Activated CD4-positive, alpha-beta T cell treated with anti-CD3 and anti-CD28 coated beads for 48 hours (primary cell): ENCODE data around the gene TBC1D8.
A peak's percentile ranks its signal among the peaks of the same experiment; 100 is the strongest.

Source experiments
- DNase-seq: peaks from one replicate; pipeline ENCODE4 v3.0.0-alpha.2; 2020

Gene TBC1D8

DNA sequence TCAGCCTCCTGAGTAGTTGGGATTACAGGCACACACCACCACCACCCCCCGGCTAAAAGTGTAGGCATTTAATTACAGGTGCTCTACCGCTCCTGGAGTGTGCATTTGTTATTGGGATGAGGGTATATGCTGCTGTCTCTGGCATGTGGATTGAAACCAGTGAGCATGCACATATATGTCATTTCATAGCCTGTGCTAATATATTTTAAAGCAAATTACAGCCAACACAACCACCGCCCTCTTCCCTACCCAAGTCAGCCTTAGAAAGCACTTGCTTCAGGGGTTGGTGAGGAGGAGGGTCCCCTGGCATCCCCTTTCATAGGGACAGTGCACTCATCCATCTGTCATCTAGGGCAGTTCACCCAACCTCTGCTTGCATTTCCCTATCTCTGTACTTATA, 10.5 kb upstream of the TBC1D8 start:
- no peak for DNase-seq

DNA sequence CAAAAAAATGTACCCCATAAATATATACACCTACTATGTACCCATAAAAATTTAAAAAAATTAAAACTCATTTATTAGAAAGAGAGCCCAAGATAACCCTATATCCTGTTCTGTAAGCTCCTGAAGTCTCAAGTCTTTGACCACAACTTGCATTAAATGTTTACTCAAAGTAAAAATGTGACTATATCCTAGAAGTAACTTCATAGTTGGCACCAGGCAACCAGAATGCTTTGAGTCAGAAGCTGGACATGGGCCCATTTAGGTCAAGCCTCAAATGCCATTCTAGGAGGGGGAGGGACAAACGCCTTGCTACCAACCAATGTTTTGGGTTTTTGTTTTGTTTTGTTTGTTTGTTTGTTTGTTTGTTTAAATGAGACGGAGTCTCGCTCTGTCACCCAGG, 9.3 kb upstream of the TBC1D8 start:
- DNase-seq: no peak

DNA sequence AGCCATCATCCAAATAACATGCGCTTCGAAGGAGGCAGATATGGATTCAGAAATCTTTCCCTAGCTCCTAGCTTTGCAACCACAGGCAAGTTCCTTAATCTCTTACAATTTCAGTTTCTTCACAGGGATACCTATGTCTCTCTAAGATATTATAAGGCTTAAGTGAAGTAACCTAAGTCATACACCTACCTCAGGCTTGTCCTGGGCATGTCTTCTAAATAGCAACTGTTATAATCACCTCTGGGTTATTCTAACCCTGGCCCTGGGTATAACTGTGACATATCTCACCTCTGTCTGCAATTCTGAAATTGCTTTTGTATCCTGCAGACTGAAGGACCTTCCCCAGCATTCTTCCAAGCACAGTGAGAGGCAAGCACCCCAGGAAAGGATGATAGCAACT, 8.3 kb upstream of the TBC1D8 start:
- DNase-seq: no peak

DNA sequence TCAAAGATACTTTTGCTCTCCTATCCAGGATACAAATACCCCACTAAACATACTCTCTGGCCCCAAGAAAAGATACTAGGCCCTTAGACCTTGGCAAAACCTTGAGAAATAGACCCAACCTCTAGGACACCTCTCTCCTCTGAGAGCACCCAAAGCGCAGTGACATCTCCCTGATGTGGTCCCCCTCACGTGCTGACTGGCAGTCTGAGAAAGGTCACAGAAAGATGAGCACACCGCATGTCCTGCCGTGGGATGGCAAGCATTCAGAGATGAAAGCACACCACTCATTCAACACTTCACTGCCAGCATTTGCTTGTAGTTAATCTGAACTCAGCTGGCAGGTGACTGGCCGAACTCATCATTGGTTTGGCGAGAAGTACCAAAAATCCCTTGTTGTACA, 6.1 kb upstream of the TBC1D8 start:
- DNase-seq: peak; percentile 32

DNA sequence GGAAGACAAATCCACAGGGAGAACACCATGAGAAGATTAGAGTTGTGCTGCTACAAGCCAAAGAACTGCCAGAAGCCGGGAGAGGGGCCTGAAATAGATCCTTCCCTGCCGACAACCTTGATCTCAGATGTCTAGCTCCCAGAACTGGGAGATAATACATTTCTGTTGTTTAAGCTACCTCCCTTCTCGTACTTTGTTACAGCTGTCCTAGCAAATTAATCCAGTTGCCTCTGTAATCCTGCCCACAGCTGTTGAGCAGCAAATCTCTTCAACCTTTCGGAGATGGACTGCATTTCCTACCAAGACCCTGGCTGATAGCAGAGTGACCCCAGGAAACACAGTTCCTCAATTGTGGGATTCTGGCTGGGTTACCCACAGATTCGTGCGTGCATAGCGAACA, 2.6 kb upstream of the TBC1D8 start:
- no peak for DNase-seq

DNA sequence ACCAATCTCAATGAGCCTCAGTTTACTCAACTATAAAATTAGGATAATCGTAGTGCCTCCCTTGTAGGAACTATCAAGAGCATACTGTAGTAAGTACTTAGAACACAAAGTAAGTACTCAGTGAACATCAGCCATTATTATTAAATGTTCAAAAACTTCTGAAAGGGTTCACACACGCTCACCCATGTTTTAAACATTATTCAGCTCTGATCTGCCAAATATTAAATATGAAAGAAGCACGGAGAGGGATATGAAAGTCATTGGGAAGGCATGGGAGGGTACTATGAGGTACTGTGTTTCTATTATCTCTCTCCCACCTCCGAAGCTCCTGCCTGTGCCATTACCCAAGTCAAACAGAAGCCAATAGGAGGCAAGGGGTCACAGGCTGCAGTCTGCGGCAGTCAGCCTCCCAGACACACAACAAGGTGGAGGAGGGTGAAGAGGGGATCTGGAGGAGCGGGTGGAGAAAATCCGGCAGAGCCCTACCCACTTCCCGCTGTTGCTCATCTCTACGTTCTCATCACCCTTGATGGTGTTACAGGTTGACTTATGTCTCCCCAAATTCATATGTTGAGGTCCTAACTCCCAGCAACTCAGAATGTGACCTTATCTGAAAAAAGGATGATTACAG, 2.0 kb upstream of the TBC1D8 start:
- DNase-seq: no peak

DNA sequence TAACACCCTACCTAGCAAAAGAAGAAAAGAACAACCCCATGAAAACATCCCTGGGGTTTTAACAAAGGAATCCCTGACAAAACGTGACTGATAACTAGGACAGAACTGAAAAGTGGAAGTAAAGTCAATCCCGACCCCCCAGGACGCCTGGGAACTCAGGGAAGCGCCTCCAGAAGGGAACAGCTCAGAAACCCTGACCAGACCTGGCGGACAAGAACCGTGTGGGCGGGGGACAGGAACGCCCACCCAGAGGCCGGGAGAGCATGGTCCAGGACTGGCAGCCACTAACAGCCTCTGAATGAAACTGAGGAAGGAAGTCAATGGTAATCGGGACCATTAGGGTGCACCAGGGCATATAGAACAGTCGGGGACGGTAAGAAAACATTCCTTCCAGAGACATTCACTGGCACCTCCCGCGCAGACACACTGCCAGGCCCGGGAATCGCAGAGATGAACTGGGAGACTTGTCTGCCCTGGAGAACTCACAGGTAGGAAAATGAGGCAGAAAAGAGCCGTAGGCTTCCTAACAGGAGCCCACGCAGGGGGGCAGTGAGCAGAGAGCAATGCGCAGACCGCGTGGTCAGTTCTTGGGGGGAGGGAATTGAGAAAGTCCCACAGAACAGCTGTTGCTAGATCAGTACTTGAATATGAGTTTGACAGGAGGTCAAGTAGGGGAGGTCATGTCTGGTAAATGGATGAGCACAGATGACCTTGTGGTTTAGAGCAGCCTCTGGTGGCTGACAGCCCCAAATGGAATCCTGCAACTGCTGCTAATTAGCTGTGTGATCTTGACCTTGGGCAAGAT, 1.3 kb upstream of the TBC1D8 start:
- DNase-seq: no peak

DNA sequence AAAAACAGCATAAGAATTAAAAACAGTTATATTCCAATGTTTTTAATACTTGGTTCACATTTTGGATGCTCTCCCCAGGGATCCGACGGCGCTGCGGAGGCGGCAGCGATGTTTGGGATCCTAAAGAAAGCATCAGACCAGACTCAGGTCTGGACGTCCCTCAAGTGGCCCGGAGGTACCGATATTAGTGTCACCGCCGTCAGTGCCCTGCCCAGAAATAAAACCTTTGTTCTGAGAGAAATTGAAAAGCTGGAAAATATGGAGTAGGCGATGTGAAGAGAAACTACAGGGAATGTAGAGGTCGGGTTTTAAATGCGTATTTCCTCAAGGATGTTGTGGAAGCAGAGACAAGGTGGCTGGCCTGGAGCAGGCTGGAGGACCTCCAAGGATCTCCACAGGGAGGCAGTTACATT, 683 bp upstream of the TBC1D8 start:
- no peak for DNase-seq

DNA sequence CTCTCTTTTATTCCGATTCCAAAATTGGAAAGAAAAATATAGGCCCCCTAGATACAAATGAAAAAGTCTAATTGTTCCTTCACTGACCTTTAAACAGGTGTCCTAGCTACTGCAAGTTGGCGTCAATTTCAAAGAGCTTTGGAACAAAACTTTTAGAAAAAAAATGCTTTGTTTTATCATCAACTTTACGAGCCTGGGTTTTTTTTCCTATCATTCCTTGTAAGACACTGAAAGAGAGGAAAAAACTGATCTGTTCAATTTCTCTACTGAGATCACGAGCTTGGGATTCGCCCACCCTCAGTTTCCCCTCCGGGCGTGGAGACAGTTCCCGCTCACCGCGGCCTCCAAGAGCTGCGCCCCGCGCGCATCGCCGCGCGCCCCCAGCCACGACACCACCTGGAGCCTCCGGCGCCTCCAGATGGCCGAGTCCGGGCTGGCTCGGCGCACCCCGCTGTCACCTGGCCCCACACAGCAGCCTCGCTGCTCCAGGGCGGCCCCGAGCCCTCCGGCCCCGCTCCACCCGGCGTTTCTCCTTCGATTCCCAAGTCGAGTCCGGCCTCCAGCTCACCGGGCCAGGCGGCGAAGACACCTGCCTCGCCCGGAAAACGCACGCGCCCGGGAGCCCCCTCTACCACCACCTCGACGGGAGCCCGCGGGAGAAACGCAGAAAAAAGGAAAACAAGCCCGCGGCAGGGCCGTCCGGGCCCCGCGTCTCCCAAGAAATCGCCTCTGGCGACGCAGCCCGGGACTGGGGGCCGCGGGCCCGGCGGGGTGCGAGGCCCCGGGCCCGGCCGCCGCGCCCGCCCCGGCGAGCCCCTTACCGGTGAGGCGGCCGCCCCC, 656 bp downstream of the TBC1D8 start:
- DNase-seq: peak; percentile 21

DNA sequence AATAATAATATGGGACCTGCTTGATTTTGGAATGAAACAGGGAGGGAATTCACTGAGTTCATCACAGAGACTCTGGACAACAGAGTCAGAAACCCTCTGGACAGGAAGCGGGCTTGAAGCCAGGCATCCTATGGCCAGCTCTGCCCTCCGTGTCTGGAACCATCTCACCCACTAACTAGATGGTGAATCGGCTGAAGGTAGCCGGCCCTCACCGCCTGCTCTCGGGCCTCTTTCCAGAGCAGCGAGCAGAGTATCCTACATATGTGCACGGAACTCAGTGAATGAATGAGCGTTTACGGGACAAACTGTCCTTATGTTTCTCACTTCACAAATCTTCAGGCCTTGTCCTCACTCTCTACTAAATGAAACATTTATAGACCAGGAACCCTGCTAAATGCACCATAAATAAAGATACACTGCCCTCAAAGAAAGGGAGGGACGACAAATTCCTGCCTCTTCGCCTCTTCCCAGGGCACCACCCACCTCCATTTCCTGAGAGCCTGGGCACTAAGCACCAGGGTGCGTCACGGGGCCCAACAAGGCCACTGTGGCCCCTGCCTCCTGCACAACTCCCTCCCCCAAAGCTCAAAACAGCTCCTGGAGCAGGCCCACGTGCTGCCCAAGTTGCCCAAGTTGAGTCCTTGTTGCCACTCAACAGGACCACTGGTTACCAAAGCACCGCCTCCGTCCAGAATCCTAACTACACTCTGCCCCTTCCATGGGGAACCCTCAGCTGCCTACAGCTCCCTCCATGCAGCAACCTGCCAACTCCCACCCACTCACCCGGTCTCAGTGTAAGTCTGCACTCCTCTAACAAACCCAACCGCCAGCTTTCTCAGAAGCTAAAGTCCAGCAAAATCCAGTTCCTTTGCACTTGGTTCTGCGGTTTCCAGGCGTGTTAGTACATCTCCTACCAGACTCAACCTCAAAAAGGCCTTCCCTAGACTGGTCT, 1.7 kb downstream of the TBC1D8 start:
- no peak for DNase-seq

DNA sequence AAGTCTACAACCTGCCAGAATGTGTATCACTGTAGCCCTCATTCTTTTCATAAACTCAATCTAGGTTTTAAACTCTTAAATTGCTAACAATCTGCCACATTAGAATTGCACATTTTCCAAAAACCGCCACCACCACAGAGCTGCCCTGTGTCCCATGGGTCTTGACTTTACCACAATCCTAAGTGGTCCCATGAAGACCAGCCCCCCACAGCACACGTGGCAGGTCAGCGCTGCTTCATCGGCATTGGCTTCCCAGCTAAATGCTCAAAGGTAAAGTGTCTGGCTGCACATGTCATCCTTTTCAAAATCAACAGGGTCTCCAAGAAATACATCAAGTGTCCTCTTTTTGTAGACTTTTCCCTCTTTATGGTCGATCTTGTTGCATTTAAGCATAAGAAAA, 2.4 kb downstream of the TBC1D8 start:
- no peak for DNase-seq

DNA sequence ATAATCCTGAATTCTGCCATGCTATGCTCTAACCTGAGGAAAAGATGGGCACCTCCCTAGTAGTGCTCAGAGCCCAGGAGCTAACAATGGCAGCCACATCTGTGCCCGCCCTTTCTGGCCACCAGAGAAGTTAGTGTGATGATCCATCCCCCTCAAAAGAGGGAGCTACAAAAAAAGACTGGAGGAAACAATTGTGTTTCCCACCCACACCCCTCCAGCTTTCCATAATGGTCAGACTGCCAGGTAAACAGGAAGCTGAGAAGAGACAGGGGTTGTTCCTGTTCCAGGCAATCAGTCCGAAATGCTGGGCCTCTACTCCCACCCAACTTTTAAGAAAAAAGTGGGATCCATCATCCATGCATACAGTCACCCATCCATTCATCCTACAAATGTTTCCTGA, 3.2 kb downstream of the TBC1D8 start:
- no peak for DNase-seq

DNA sequence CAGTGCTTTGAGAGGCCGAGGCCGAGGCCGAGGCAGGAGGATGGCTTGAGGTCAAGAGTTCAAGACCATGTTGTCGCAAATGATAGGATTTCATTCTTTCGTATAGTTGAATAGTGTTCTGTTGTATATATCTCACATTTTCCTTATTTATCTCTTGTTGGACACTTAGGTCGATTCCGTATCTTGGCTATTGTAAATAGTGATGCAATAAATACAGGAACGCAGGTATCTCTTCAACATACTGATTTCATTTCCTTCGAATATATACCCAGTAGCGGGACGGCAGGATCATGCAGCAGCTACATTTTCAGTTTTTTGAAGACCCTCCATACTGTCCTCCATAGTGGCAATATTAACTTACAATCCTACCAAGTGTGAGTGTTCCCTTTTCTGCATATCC, 4.1 kb downstream of the TBC1D8 start:
- DNase-seq: no peak

DNA sequence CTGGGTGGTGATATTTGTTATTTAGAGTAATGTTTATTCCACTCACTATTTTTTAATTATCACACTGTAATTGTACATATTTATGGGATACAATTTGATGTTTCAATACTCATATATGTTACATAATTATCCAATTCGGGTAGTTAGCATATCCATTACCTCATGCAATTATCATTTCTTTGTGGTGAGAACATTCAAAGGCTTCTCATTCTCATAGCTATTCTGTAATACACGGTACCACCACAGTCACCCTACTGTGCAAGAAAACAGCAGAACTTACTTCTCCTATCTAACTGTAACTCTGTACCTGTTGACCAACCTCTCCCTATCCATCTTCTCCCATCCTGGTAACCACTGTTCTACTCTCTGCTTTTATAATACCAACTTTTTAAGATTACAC, 4.6 kb downstream of the TBC1D8 start:
- DNase-seq: no peak

DNA sequence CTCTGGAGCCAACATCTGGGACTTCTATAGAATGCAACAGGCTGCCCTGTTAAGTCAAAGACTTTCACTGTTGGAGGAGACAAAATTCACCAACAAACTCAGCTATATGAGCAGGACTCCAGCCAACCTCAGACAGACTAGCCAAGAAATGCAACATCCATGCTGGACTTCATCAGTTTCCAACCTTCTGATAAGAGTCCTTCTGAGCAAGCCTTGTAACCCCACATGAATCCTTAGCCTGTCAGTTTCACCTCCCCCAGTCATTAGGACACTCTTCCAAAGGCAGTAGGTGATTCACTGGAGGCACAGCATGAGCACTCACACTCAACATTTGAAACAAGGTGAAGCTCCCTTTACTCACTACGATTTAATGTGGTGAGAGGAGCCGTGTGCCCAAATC, 5.8 kb downstream of the TBC1D8 start:
- DNase-seq: no peak

DNA sequence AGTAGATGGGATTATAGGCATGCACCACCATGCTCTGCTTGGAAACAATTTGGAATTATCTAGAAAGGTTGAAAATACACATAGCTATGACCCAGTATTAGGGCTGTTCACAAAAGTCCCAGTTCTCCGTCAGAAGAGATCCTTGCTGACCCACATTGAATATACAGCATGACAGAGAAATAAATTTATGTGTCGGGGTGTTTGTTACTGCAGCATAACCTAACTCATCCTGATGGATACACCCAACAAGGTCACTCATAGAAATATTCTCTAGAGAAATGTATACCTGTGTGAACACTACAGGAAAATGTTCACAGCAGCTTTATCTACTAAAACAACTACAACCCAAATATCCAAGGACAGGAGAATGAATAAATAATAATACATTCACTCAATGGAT, 9.0 kb downstream of the TBC1D8 start:
- DNase-seq: no peak

DNA sequence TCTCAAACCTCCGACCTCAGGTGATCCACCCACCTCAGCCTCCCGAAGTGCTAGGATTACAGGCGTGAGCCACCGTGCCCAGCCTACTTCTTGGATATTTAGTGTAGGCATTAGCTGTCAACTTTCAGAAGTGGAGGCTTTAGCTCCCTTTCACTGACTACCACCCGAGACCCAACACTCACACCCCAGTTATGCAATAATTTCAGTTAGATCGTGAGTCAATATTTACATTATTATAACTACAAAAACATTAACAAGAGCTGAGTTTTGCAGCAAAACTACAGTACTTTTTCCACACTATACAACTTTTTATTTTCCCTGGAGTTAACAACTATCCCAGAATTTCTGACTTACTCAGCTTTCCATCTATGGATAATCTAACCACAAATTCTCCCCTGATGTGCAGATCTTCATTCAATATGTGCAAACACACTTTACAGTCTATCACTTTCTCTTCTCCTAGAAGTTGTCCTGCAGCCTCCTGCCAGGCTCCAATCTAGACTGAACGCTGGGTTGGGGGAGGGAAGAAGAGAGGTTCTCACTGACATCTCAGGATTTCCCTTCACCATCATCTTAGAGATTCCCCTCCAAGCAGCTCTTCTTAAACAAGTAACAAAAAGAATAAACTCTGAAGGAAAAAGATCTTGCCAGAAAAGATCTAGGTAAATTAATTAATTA, 10.1 kb downstream of the TBC1D8 start:
- no peak for DNase-seq

DNA sequence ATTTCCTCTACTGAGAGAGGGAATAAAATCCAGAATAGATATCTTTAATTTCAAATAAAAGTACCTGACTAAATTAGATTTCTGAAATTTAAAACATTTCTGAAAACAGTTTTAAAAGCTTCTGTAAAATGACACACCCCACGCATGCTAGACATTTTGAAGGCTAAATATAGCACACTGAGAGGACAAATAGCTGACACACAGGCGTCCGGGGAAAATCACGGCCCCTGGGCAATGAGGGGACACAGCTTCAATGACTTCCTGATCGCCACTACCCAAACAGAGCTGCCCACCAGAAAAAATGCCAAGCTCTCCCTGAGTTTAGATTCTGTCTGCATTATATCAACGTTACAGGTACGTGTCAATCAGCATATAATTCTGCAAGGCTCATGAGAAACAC, 10.9 kb downstream of the TBC1D8 start:
- no peak for DNase-seq

DNA sequence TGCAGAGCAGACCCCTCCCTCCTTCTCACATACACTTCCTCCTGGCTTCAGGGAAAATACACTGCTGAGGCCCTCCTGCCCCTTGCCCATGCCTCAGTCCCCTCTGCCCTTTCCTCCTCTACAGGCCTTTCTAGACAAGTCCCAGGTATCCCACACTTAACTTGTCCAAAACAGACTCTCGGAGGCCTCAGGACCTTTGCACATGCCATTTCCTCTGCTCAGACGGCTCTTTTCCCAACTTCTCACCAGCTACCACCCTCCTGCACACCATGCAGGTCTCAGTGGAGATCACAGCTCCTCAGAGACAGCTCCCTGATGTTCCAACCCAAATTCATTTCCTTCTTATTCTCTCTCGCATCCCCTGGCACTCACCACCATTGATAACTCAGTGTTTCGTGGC, 11.7 kb downstream of the TBC1D8 start:
- no peak for DNase-seq

DNA sequence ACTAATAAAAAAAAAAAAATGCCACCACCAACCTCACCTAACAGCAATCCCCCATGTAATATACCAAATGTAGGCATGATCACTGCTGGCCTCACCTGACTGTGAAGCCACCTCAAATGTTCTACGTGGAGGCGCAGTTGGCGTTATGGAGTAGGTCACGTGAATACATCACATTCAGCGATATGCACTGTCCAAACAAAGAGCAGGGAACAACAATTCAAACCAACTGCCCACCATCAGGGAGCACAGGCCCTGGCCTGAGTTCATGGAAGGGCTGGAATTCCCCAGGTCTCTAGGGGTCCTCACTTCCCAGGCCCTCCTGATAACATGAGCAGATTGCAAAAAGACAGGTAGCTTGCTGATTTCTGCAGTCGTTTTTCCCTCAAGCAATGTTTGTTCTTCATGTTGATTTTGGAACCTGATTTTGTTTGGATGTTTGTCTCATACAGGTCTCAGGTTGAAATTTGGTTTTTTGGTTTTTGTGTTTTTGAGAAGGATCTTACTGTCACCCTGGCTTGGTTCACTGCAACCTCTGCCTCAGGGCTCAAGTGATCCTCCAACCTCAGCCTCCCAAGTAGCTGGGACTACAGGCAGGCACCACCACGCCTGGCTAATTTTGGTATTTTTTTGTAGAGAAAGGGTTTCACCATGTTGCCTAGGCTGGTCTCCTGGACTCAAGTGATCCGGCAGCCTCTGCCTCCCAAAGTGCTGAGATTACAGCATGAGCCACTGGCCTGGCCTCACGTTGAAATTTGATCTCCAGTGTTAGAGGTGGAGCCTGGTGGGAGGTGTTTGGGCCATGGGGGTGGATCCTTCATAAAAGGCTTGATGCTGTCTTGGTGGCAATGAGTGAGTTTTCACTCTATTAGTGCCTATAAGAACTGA, 15.5 kb downstream of the TBC1D8 start:
- no peak for DNase-seq

DNA sequence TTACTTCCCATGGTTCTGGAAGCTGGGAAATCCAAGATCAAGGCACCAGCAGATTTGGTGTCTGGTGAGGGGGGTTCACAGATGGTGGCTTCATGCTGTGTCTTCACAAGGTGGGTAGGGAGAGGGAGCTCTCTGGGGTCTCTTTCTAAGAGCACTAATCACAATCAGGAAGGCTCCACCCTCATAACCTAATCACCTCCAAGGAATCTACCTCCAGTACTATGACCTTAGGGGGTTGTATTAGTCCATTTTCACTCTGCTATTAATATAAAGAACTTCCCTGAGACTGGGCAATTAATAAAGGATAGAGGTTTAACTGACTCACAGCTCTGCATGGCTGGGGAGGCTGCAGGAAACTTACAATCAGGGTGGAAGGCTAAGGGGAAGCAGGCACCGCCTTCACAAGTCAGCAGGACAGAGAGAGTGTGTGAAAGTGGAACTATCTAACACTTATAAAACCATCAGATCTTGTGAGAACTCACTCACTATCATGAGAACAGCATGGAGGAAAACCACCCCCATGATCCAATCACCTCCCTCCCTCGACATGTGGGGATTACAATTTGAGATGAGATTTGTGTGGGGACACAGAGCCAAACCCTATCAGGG, 17.6 kb downstream of the TBC1D8 start:
- DNase-seq: no peak
